B cell (primary cell): ENCODE results near the gene WASF2.

Experiments
- EZH2 ChIP-seq: IDR thresholded peaks from 2 replicates; pipeline ENCODE4 v1.6.1; 2012; ENCODE audit warnings: borderline replicate concordance, low read depth, mild to moderate bottlenecking, moderate library complexity, low read length; ENCODE audit not compliant: insufficient read depth, poor library complexity, severe bottlenecking
- TF ChIP-seq, protein P1 (sequence below): fragments of 200-600 bp; IDR thresholded peaks from one replicate; pipeline ENCODE4 v1.8.0; 2022; ENCODE audit warnings: antibody characterized with exemption, mild to moderate bottlenecking

DNA sequence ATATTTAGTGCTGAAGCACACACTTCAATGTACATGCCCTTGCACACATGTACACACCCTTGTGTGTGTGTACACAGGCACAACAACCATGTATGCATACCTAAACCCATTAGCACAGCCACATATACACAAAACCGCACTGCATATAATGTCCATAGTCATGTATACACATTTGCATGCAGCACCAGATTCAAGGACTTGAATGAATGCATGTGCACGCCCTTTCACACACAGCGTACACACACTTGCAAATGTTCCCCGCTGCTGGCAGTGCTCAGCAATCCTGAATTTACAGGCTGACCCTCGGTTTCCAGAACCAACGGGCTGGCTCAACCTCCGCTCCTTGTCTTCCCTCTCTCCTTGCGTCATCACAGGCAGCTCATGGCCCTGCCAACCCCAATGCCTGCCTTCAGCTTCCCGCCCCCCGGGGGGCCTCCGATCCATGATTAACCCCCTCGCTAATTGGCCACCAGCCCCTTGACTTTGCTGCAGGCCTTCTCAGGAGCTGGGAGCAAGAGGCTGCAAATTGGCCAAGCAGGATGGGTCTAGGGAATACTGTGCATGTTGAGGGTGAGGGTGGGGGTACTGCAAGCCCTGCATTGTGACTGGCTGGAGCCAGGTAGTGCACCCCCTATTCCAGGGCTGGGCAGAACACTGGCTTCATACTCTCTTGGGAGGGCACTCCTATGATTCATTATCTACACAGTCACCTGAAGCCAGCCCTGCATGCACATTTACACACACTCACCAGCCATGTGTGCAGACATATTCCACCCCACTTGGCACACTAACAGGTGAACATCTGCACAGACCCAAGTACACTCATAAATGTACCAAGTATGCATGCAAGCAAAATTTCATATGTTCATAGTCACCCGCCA, 89.6 kb downstream of the WASF2 start:
- TF ChIP-seq, protein P1, sequence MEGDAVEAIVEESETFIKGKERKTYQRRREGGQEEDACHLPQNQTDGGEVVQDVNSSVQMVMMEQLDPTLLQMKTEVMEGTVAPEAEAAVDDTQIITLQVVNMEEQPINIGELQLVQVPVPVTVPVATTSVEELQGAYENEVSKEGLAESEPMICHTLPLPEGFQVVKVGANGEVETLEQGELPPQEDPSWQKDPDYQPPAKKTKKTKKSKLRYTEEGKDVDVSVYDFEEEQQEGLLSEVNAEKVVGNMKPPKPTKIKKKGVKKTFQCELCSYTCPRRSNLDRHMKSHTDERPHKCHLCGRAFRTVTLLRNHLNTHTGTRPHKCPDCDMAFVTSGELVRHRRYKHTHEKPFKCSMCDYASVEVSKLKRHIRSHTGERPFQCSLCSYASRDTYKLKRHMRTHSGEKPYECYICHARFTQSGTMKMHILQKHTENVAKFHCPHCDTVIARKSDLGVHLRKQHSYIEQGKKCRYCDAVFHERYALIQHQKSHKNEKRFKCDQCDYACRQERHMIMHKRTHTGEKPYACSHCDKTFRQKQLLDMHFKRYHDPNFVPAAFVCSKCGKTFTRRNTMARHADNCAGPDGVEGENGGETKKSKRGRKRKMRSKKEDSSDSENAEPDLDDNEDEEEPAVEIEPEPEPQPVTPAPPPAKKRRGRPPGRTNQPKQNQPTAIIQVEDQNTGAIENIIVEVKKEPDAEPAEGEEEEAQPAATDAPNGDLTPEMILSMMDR = no peak
- no peak for TF ChIP-seq EZH2
